ELF-1 (cell line): Measurements from ENCODE around the gene CHIC1.
A peak's percentile ranks its signal among the peaks of the same experiment; 100 is the strongest.

Experiments
- DNase-seq: peaks from one replicate; pipeline ENCODE4 v3.0.0-alpha.2; 2016; ENCODE audit warnings: low read depth, low spot score

CHIC1 gene

GRCh38 chrX:73728602-73729001 lies 165.6 kb downstream of the CHIC1 start:
- peak; percentile 18 for DNase-seq
